ES-I3 (cell line): ENCODE data around the gene DIPK1A.

Experiments
- H3K36me3 ChIP-seq: 2 replicates; pipeline ENCODE4 v1.6.1; 2013; ENCODE audit warnings: mild to moderate bottlenecking, low read length, control low read depth, moderate library complexity; ENCODE audit not compliant: insufficient read depth
- H3K4me1 ChIP-seq: 2 replicates; pipeline ENCODE4 v1.6.1; 2013; ENCODE audit warnings: mild to moderate bottlenecking, control low read depth, low read length; ENCODE audit not compliant: insufficient read depth
- H3K9ac ChIP-seq: 2 replicates; pipeline ENCODE4 v1.6.1; 2013; ENCODE audit warnings: low read depth, mild to moderate bottlenecking, low read length, moderate library complexity
- H3K9me3 ChIP-seq: 2 replicates; pipeline ENCODE4 v1.6.1; 2013; ENCODE audit warnings: mild to moderate bottlenecking, low read length, moderate library complexity; ENCODE audit not compliant: control insufficient read depth, insufficient read depth

The DIPK1A gene

DNA sequence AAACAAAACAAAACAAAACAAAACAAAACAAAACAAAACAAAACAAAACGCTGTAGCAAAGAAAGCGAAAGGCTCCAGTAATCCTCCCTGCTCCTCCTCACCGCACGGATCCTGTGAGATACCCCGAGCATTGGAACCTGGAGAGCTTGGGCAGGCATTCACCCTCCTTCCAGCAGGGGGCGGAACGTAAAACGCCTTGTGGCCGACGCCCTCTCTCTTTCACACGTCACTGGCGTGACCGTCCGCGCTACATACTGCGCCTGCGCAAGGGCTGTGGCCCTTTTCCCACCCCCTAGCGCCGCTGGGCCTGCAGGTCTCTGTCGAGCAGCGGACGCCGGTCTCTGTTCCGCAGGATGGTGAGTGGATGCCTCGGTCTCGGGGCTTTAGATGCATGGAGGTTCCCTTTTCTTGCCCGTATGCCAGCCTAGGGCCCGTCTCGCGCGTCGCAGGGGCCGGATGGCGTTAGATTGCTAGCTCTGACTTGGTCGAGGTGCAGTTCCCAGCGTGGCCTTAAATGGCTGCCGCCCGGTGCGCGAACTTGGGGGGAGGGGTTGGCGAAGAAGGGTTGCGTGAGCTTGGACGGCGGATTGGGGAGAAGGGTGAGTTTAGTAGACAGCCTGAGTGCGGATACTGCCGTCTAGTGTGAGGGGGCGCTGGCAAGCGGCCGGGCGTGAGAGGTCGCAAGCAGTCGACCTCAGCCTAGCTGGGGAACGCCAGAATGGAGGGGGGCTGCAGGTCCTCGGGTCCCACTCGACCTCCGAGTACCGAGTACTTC is 129.3 kb downstream of the DIPK1A start, which contains the start of gene RPL5:
Gene RPL5 (plus strand): TSS at position 279 of the 775 bp plus-strand sequence. CDS start 75 bp downstream, at position 354.
- Histone ChIP-seq H3K36me3 (peaks cover 21% of the 10 kb centered on the region), H3K9me3 (no peaks in the 10 kb centered on the region), H3K4me1 (peaks cover 12% of the 10 kb centered on the region), H3K9ac (peak within 1 kb of the TSS; percentile 91)

DNA sequence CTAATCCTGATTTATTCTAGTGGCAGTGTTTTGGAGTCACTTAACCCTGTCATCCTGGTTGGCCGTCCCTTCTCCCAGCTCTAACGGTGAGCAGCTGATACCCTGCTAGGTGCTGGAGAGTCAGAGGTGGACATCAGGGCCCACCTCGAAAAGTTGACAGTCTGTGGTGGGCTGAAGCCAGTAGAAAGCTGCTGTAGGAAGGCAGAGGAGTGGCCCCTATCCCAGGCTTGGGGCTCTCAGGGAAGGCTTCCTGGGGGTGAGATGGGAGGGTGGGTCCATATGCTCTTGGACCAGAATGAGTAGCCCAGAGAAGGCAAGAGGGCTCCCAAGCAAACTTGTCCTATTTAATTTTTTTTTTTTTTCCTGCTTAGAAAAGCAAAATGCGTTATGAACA is 129.9 kb downstream of the DIPK1A start:
- Histone ChIP-seq H3K36me3 (peaks cover 18% of the 10 kb centered on the region), H3K9ac (no peak overlapping the region; the same call in 1 of the 2 replicates), H3K4me1 (peaks cover 12% of the 10 kb centered on the region), H3K9me3 (no peaks in the 10 kb centered on the region)

GRCh38 chr1:92826792-92827191 is 134.5 kb downstream of the DIPK1A start:
- no peak overlapping the region for H3K9ac ChIP-seq
- H3K36me3 ChIP-seq, result no peaks in the 10 kb centered on the region
- no peaks in the 10 kb centered on the region for H3K4me1 ChIP-seq
- H3K9me3 ChIP-seq, result no peaks in the 10 kb centered on the region

DNA sequence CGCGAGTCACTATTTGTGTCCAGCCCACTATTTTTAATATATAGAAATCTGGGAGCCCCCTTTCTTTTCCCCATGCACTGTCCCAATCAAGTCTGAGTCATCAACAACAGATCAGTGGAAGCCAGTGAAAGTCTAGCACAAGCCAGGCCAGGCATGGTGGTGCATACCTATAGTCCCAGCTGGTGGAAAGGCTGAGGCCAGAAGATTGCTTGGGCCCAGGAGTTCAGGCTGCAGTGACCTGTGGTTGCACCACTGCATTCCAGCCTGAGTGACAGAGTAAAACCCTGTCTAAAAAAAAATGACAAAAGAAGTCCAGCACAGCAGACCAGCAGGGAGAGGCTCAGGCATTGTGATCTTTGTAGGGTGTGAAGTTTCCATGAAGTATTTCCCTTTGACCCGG is 138.4 kb downstream of the DIPK1A start:
- Histone ChIP-seq H3K9ac (no peak overlapping the region), H3K4me1 (no peaks in the 10 kb centered on the region; the same call in 1 of the 2 replicates), H3K9me3 (no peaks in the 10 kb centered on the region), H3K36me3 (no peaks in the 10 kb centered on the region)

DNA sequence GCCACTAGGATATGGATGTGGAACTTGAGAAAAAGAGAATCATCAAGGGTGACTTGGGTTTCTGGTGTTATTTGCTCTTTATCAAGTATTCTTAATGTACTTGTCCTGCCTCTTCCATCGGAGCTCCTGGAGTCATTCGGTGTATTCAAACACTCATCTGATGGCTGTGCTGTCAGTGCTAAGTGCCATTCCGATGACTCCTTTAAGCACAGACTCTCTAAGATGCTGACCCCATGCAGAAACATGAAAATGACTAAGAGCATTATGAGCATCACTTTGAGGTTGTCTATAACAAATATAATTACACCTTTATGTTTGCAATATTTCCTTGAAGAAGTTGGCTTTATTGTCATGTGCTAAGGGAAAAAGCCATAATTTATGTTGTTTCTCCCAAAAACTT is 140.7 kb downstream of the DIPK1A start:
- H3K9ac ChIP-seq, result no peak overlapping the region
- no peaks in the 10 kb centered on the region for H3K36me3 ChIP-seq
- H3K9me3 ChIP-seq, result no peaks in the 10 kb centered on the region
- no peaks in the 10 kb centered on the region; the same call in 1 of the 2 replicates for H3K4me1 ChIP-seq

DNA sequence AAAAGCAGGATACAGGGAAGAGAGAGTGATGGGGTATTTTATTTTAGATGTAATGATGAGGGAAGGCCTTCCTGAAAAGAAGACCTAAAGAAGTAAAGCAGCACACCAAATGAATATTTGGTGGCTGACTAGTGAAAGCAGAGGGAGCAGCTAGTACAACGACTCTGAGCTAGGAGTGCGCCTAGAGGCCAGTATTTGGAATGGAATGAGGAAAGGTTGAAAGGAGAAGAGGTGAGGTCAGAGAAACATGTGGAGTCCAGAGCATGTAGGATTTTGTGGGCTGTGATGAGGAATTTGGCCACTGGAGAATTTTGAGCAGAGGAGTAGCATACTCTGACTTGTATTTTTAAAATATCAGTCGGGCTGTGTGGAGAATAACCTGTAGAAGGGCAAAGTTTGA is 141.2 kb downstream of the DIPK1A start:
- Histone ChIP-seq H3K9me3 (no peaks in the 10 kb centered on the region), H3K9ac (no peak overlapping the region), H3K36me3 (no peaks in the 10 kb centered on the region), H3K4me1 (no peaks in the 10 kb centered on the region; the same call in 1 of the 2 replicates)

DNA sequence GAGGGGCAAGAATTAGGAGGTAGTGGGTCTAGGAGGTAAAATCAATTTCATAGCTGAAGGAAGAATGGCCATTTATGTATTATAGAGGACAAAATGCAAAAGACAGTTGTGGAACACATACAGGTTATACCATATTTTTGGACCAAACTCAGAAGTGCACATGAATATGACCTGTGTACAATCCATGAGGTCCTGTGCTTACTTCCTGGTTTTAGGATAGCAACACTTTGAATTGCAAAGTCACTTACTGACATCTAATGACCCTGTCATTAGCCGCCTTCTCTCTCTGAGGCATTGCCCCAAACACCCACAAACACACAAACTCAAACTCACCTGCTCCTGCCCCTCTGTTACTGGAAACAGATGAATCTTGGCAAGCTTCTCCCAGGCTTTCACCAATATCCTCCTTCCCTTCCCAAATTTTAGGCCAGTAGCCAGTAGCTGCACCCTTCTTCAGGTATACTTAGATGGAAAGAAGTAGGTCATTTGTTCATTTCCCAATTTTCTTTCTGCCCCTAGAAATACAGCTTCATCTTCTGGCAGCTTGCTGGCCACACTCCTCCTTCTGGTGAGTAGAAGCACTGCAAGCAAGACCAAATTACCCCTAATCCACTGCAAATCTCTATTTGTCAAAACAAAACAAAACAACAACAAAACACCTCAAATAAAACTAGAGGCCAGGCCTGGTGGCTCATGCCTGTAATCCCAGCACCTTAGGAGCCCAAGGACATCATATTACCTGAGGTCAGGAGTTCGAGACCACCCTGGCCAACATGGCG is 143.1 kb downstream of the DIPK1A start:
- no peaks in the 10 kb centered on the region; the same call in 1 of the 2 replicates for H3K4me1 ChIP-seq
- no peak overlapping the region for H3K9ac ChIP-seq
- no peaks in the 10 kb centered on the region for H3K36me3 ChIP-seq
- H3K9me3 ChIP-seq, result no peaks in the 10 kb centered on the region

DNA sequence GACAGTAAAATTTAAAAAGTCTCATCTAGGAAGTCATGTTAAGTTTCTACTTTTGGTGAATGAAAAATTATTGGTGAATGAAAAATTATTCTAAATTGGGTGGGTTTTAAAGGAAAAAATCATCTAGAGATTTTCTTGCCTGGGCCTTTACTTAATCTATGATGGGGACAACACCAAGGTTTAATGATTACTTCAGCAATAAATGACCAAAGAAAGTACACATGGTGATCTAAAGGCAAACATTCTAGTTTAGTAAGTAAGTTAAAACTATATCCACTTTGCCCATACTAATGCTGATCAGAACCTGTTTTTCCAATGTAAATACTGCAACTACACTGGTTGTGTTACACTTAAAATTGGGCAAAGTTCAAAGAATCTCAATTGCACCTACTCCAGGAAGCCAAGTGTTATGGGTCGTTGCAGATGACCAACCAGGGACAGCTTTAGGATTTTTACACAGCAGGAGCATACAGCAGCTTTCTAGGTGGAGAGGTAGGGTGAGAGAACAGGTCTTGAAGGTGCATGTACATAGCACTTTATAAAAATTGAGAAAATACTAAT is 144.0 kb downstream of the DIPK1A start:
- Histone ChIP-seq H3K36me3 (no peaks in the 10 kb centered on the region), H3K9ac (no peak overlapping the region), H3K9me3 (no peaks in the 10 kb centered on the region), H3K4me1 (no peaks in the 10 kb centered on the region; the same call in 1 of the 2 replicates)

- no peak overlapping the region for H3K9ac ChIP-seq
- H3K4me1 ChIP-seq, result no peaks in the 10 kb centered on the region; the same call in 1 of the 2 replicates
- H3K9me3 ChIP-seq, result no peaks in the 10 kb centered on the region
- H3K36me3 ChIP-seq, result no peaks in the 10 kb centered on the region
Measured at GRCh38 chr1:92816732-92817131, 144.5 kb downstream of the DIPK1A start.

DNA sequence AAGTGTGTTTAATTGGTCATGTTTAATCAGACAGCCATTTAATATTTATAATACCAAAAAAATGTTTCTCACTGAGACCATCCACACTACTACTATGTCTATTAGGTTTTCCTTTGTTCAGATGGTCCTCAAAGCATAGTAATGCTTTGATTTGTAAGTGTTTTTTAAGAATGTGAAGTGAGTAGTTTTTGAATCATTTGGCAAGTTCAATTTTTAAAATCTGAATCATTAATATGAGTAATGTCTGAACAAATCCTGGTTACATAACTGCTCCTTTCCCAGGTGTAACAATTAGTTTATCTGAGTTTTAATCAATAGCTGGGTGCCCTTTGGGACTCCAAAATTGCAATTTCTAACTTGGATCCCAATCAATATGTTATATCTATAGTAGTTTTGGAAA is 152.9 kb downstream of the DIPK1A start:
- Histone ChIP-seq H3K36me3 (no peaks in the 10 kb centered on the region), H3K9ac (no peak overlapping the region), H3K4me1 (0 out of 2 replicates have a peak, but pooled peaks cover 6% of the 10 kb centered on the region), H3K9me3 (no peaks in the 10 kb centered on the region)

- Histone ChIP-seq H3K4me1 (0 out of 2 replicates have a peak, but pooled peaks cover 6% of the 10 kb centered on the region), H3K9ac (no peak overlapping the region), H3K9me3 (no peaks in the 10 kb centered on the region), H3K36me3 (no peaks in the 10 kb centered on the region)
Measured at GRCh38 chr1:92805216-92805615, 156.0 kb downstream of the DIPK1A start.

DNA sequence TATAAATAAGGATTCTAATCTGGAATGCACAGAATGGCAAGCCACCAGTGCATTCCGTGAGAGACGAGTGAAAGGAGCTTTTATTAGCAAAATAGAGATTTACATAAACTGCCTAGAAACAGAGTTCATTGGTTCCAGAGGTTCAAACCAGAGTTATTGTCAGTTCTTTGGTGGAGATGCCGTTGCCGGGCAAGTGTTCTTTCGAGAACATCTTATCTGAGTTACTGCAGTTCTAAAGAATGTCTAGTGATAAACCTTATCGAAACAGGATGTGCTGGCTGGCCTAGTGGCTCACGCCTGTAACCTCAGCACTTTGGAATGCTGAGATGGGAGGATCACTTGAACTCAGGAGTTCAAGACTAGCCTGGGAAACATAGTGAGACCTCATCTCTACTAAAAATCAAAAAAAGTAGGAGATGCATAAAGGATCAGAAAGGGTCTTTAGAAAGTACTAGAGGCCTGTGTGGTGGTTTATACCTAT is 156.5 kb downstream of the DIPK1A start:
- H3K9me3 ChIP-seq, result no peaks in the 10 kb centered on the region
- H3K4me1 ChIP-seq, result 0 out of 2 replicates have a peak, but pooled peaks cover 6% of the 10 kb centered on the region
- H3K9ac ChIP-seq, result no peak overlapping the region
- no peaks in the 10 kb centered on the region for H3K36me3 ChIP-seq

DNA sequence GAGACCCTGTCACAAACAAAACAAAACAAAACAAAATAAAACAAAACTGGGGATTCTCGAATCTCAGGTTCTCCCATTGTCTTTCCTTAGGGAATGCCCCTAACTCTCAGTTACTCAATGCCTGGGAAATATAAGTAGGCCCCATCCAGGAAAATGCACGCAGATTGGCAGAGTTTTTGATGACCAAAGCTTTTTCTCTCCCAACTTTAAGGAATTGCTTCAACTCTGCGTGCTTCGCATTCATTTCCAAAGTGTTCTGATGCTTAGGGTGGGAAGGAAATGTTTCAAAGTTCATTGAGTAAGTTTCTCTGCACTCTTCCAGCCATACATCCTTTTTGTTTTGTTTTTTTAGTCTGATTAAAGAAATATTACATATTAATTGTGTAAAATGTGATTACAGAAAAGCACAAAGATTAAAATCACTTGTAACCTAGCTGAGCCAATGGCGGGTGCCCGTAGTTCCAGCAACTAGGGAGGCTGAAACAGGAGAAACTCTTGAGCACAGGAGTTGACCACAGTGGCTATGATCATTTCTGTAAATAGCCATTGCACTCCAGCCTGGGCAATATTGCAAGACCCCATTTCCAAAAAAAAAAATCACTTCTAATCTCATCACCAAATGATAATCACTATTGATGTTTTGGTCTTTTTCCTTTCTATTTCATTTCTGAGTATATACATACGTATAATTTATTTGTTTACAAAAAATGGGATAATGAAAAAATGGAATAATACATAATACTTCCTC is 157.9 kb downstream of the DIPK1A start:
- Histone ChIP-seq H3K9ac (no peak overlapping the region), H3K36me3 (no peaks in the 10 kb centered on the region), H3K9me3 (no peaks in the 10 kb centered on the region), H3K4me1 (0 out of 2 replicates have a peak, but pooled peaks cover 6% of the 10 kb centered on the region)

DNA sequence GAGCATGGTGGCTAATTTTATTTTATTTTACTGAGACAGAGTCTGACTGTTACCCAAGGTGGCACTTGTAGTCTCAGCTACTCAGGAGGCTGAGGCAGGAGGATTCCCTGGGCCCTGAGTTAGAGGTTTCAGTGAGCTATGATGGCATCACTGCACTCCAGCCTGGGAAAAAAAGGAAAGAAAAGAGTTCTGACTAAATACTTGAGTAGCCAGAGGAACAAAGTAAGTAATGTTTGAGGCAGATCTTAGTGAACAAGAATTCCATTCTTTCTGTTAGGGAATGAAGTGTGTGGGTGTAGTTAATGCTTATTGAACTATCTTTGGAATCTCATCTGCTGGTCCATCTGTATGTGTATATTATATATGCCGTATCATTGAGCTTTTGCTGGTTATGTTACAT is 163.3 kb downstream of the DIPK1A start:
- Histone ChIP-seq H3K36me3 (no peaks in the 10 kb centered on the region), H3K9me3 (no peaks in the 10 kb centered on the region), H3K9ac (no peak overlapping the region), H3K4me1 (no peaks in the 10 kb centered on the region)
